GM18858 (cell line): ENCODE measurements around the gene CDKL2.
"Not testable (repeated sequence)": the region's sequence is repeated elsewhere in the genome, so short reads cannot be mapped to it uniquely, and the experiment has no call there.

ENCODE experiments used
- ATAC-seq: cut with Tn5 transposase; IDR thresholded peaks from one replicate; pipeline ENCODE4 v1.9.1; 2021; ENCODE audit not compliant: unreplicated experiment

The CDKL2 gene

DNA sequence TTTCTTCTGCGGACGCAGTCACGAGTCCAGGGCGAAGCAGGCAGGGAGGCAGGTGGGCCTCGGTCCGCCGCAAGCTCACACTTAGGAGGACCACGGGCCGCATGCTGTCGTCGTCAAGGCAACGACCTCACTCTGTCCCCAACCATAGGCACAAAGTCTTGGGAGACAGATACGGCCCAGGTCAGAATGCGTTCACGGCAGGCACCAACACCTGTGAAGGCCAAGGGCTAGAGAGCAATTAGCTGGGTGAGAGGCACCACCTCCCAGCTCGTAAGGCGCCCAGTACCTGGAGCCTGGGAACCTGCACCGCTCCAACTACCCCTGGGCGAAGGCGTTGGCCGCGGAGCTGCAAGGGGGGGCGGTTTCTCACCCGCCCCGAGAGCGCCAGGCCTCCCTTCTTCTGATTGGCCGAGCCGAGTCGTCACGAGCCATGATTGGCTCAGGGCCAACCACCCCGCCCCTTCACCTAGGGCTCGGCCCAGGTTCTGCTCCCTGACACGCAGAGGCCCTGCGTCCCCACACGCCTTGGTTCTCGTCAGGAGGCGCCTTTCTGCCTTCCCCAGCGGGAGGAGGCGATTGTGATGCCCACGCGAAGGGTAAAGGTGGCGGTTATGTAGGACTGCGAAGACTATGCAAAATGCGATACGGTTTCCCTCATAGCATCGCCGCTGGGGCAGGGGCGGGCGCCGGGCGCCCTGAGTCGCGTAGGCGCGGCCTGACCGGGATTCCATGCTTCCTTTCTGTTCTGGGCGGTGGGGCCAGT lies at the start of gene CDKL2:
CDKL2 (minus strand) TSS at position 355 of the 763 bp plus-strand sequence. CDS start 4,540 bp downstream, outside the sequence.
- peak; percentile 94 for ATAC-seq

DNA sequence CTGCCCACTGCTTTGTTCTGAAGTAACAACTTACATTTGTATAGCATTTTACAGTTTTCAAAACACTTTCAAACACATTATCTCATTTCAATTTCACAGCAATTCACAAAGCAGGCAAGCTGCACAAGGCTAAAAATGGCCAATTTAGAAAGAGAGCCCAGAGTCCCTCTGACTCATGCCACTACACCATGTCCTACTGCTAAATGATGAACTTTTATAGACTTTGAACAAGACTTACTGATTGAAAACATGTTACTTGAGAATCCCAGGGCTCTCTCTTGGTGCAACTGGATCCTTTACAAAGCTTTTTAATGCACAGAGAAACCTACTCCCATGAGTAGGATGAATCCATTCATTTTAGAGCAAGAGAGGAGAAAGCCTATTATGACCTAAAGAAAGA lies 48.6 kb upstream of the CDKL2 start:
- ATAC-seq = no peak

DNA sequence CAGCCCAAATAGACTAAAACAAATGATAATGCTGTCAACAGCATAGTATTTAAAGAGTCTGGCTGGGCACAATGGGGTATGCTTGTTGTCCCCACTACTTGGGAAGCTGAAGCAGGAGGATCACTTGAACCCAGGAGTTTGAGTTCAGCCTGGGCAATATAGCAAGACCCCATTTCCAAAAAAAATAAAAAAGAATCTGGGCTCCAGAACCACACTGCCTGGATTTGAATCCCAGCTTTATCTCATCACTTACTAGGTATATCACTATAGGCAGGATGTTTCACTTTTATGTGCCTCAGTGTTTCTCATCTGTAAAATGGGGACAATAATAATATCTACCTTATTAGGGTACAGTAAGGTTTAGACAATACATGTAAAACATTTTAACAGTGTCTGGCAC lies 48.1 kb upstream of the CDKL2 start:
- ATAC-seq = no peak

DNA sequence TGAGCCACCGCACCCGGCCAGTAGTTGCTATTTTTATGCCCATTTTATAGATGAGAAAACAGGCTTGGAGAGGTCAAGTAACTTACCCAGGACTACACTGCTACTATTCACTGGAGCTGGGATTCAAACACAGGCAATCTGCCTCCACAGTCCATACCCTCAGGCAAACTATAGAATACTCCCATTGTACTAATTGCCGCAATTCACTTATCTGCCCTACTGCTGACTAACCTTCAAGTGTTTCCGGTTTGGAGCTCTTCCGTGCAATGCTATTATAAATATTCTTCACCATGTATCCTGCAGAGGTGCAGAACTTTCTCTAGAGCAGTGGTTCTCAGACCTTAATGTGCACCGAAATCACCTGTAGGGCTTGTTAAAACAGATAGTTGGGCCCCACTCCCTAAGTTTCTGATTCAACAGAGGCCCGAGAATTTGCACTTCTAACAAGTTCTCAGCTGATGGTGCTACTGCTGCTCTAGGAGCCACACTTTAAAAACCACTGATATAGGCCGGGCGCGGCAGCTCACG lies 44.7 kb upstream of the CDKL2 start:
- ATAC-seq = no peak

DNA sequence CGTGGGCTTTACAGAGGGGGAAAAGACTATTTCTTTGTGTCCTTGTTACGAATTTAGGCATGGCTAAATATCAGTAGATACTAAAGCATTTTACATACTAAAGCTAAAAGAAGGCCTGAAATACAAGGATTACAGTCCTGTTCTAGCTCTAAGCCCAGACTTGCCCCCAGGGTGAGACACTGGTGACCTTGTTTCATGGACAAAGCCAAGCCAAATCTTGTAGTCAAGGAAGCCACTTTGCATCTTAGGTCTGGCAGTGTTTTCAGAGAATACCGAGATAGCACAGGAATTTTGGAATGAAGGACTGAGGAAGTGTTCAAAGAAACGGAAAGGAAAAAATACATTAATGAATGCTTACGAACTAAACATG lies 43.6 kb upstream of the CDKL2 start:
- no peak for ATAC-seq

DNA sequence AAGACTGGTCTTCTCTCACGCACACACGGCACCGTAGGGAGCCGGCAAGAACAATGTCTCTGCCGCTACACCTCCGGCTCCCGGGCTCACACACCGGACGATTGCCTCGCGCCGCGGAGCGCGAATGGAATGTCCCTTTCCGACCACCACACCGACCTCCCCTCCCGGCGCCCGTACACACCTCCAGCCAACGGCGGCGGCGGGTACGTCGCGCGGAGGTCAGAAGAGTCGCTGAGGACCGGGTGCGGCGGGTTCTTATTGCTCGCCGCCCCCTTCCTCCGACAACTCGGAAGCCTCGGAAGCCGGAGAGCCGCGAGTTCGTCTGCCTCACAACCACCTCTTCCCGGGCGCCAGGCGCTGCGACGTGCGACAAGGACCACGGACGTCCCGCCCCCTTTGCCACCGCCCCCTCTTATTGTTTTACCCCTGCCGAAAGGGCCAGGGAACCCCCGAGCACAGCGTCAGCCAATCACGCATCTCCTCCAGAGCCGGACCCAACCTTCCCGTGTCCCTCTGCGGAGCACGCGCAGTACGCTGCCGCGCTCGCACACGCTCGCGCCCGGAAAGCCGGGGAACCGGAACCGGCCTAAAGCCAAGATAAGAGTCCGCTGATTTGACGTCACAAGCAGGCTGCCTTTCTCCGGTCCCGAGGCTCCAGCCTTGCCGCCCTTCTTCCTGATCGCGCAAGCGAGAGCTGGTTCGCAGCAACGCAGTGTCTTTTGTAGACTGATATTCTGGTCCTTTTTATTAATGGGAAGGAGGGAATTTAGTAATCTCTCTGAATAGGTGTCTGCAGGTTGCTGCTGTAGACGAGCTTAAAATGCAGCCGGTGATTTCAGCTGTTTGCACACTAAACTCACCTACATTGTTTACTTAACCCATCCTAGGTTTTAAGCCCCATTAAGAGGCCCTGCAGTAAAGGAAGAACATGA lies 43.0 kb upstream of the CDKL2 start, which contains the start of gene G3BP2:
G3BP2 (minus strand) TSS at position 385 of the 932 bp plus-strand sequence. CDS start 11,386 bp downstream, outside the sequence.
- peak; percentile 87 for ATAC-seq

DNA sequence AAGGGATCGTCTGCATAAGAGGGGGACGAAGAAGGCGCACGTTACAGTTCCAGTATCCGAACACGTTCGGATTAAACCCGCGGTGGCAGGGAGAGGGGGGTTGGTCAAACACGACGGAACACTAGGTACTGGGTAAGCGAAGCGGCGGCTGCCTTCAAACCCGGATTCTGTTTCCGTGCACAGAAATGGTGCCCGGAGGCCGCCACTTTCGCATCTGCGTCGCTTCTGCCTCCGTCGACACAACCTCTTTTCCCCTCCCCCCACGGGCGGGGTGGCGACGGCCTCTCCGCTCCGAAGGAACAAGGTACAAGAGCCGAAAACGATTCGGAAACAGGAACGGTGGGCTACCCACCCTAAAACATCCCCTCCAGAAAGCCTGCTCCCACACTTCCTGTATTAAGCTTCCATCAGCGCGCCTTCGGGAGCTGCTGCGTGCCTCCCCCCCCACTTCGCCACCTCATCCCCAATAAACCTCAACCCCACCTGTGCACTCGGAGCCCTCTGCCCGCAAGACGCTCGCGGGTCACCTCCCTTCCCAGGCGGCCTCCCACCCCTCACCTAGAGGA lies 42.2 kb upstream of the CDKL2 start:
- ATAC-seq = peak; percentile 18

DNA sequence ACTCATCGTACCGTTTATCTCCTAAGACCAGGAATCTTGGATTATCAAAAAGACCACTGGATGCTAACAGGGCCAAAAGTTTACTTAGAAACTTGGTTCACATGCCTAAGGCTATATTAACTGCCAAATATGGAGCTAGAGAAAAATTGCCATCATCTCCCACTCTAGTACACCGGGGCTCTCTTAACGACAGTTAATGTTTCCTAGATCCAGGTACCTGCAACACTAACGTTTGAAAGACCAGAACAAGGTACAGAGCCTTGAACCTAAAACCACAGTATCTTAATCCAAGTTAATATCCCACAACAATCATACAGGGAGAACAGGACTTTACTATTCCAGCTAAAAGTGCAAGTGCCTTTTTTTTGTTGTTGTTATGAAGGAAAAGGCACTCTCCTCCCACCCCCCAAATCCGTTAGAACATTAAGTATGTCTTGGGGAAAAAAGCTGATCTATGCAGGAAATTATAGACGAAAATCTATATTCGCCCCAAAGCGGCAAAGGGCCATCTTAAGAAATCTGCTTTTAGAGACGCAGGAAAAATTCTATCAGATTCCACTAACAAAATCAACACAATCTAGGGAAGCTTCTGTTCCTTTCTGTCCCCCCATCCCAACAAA lies 41.6 kb upstream of the CDKL2 start:
- ATAC-seq = no peak

DNA sequence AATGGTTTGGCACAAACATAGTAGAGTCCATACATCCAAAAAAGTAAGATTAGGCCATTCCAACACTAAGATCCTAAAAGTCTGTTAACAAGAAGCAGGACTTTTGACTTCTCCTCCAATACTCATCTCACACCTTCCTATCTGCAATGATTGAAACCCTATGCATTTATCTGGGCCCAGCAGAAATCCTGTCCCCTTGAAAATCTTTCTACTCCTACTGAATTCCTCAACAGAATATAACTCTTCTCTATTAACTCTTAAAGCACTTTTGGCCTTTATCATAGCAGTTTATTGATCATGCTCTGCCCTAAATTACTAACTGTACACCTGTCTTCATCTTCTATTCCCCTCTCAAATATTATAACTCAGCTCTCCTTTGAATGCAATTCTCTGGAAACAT lies 38.3 kb upstream of the CDKL2 start:
- ATAC-seq = no peak

DNA sequence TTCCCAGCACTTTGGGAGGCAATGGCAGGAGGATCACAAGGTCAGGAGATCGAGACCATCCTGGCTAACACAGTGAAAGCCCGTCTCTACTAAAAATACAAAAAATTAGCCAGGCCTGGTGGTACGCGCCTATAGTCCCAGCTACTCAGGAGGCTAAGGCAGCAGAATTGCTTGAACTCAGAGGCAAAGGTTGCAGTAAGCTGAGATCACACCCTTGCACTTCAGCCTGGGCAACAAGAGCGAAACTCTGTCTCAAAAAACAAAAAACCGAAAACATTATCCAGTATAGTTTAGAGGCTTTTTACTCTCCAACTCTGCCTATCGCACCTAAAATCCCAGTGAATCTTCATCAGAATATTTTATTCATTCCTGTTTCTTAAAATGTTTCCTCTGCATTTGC lies 37.3 kb upstream of the CDKL2 start:
- not testable (repeated sequence) for ATAC-seq

DNA sequence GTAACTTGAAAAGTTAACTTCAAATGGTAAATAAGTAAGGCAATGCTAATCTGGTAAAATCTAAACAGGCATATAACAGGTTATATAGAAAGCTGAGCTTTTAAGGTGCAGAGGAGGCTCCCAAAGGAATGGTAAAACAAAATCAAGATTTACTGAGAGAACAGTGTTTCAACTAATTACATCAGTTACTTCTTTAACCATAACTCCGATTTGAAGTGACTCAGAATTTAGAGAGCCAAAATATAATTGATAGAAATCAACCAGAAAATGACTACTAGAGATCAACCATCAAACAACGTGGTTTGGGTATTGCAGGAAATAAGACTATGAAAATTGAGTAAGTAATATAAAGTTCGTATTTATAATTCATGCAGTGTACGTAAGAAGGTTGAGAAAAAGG lies 36.0 kb upstream of the CDKL2 start:
- no peak for ATAC-seq

DNA sequence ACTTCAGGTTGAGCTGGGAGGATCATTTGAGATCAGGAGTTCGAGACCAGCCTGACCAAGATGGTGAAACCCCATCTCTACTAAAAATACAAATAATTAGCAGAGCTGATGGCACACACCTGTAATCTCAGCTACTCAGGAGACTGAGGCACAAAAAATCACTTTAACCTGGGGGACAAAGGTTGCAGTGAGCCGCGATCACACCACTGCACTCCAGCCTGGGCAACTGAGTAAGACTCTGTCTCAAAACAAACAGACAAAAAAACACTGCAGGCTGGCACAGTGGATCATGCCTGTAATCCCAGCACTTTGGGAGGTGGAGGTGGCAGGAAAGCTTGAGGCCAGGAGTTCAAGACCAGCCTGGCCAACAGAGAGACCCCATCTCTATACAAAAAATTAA lies 34.3 kb upstream of the CDKL2 start:
- ATAC-seq = not testable (repeated sequence)

DNA sequence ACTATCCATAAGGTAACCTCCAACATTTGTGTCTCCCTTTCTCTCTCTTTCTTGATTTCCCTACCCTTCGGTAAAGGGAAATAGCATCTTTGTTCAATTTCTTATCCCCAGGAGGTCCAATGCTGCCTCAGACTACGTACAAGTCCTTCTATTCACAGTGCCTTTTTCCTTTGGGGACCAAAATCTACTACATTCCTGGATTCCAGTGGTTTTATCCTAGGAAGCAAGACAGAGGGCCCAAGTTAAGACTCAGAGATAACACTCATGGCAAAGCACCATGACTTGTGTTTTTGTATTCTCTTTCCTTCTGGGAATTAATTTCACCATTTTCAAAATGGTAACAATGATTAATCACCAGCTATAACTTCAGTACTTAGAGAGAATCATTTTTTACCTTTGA lies 32.3 kb upstream of the CDKL2 start:
- ATAC-seq = no peak

DNA sequence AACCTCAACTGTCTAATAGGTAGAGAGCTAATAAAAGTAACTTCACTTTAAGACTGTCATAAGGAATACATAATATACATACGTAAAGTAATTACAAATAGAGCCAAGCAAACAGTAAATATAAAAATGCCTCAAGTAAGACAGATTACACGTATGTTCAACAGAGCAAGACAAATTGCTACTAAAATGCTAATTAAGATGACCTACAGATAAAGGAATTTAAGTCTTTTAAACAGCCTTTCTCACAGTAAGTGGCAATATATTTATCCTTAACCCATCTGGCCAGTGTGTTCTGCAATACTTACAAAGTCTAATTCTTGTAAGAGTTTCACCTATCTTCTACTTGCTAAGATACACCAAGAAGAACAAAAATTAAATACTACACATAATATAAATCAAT lies 30.2 kb upstream of the CDKL2 start:
- ATAC-seq = no peak

DNA sequence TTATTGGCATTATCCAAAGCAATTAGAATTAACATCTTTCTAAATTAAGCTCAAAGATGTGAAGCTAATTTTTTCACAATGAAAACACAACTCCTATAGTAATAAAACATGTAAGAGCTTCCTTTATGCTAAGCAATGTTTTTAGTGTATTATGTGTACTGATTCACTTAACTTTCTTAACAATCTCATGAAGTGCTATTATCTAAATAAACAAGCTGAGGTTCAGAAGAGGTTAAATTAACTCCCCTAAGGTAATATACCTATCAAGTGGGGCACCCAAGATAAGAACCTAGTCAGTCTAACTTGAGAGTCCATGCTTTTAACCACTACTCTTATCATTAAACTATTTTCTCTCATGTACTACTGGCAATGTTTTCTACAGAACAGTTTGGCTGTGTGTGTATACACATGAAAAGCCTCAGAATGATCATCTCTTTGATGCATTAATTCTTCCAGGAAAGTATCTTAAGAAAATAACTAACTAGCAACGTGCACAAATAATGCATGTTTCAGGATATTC lies 29.2 kb upstream of the CDKL2 start:
- ATAC-seq = no peak

DNA sequence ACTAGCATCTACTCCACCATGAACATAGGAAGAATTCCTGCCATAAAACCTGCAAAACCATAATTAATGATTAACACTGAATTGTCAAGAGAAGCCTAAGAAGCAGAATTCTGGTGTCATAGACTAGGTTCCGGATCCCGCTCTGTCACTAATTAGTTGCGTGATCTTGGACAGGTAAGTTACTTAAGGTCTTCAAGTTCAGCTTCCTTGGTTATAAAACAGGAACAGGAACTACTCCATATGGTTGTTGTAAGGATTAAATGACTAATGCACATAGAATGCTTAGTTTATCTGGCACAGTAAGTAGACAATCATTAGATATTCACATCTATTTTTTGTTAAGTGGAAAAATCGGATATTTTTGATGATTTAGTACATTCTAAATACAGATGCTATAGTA lies 28.5 kb upstream of the CDKL2 start:
- no peak for ATAC-seq

DNA sequence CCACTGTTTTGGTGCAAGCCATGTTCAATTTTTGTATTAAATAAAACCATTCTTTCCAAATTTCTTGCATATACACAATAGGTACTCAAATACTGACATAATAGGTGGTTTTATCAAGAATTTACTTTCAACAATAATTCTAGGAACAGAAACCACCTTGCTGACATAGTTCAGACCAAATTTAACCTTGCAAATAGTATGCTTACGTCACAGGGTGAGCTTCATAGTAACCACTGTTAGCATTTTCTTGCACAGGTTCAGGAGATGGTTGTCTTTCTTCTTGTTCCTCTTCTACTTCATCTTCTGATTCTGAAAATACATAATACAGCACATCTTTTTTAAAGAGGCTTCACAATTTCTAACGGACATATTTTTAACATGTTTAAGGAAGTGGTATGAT lies 25.2 kb upstream of the CDKL2 start:
- no peak for ATAC-seq

DNA sequence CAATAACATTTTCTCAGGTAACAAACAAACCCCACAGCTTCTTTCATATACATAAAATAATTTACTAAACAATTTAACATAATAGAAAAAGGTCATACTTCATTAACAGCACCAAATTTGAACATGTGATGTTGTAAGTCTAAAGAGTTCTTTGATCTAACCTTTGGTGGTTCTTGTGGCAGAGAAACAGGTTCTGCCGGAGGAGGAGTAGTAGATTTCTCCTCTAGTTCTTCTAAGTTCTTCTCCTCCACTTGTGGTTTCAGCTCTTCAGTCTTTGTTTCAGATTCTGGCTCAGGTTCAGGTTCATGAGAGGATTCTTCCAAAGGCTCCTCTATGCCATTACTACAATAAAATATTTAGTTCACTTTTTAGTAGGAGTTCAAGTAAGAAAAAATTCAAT lies 24.6 kb upstream of the CDKL2 start:
- ATAC-seq = no peak

DNA sequence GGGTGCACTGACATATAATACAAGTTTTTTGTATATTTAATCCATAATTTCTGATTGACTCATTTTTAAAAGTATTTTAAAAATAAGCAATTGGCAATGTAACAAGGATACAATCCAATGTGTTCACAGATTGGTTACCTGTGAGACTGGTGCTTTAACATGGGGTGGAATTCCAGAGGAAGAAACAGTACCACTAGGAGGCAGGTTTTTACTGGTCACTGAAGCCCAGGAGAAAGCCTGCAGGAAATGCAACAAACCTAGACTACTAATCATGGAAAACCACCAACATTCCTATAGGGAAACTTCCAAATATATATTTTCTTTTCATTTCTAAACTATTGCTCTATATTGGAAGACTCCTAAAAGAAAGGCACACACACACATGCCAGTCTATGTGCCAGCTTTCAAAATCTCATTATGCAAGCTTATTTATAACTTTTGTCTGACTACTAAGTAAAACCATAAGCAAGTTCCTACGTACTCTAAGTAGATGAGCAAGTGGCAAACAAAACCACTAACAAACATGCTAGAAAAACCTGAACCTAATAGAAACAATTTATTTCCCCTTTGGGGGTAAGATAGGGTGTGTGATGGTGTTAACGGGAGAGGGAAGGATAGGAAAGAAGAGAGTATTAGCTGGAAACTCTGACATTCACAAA lies 23.6 kb upstream of the CDKL2 start:
- ATAC-seq = no peak

DNA sequence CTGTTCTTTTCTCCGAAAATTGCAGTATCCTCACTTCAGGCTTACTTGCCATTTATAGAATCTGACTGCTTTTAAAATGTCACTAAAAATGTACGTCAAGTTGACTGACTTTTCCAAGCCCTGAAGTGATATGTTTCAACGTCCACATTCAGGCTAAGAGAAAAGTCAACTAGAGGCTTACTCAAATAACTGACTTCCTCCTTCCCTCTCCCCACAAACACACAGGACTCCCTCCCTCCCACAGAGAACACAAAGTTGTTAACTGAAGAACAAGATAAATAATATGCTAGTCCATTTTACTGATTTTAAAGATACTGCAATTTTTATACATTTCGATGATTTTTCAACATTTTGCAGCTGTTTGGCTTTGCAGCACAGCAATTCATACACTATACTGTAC lies 13.8 kb upstream of the CDKL2 start:
- no peak for ATAC-seq
